Activated CD8-positive, alpha-beta T cell treated with anti-CD3 and anti-CD28 coated beads, Interleukin-2, amount 10 ng/mL, durations not matched to agents 7 days and 5 days (primary cell): ENCODE results near the gene ZNF474. TPM values are rescaled to one million over a fixed set of nuclear protein-coding genes. Genes with fewer than 3 reads are reported as not detected.

ENCODE experiments used
- ATAC-seq: fragments of 150-1000 bp; cut with Tn5 transposase; one replicate; pipeline ENCODE4 v1.10.0; 2021; ENCODE audit warnings: moderate library complexity
- CTCF ChIA-PET: fragments of 350-600 bp; sonication (Branson Sonifier 250); formaldehyde crosslinking; loops from one replicate; lab custom pipeline; 2021; ENCODE audit warnings: antibody characterized with exemption; lab: Charles Lee
- POLR2A ChIA-PET: fragments of 350-600 bp; sonication (Branson Sonifier 250); formaldehyde crosslinking; loops from one replicate; lab custom pipeline; 2021; ENCODE audit warnings: antibody characterized with exemption; lab: Charles Lee
- DNase-seq: peaks from one replicate; pipeline ENCODE4 v3.0.0-alpha.2; 2020
- H3K27ac Mint-ChIP-seq: one replicate; pipeline ENCODE4 v1.8.0; 2021; ENCODE audit warnings: mild to moderate bottlenecking, mixed read lengths
- H3K27me3 Mint-ChIP-seq: one replicate; pipeline ENCODE4 v1.8.0; 2021; ENCODE audit warnings: low read depth, mixed read lengths
- H3K36me3 Mint-ChIP-seq: one replicate; pipeline ENCODE4 v1.8.0; 2021; ENCODE audit warnings: low read depth, mixed read lengths
- H3K4me1 Mint-ChIP-seq: one replicate; pipeline ENCODE4 v1.8.0; 2021; ENCODE audit warnings: low read depth, mixed read lengths
- H3K4me3 Mint-ChIP-seq: one replicate; pipeline ENCODE4 v1.8.0; 2021; ENCODE audit warnings: mild to moderate bottlenecking, mixed read lengths
- H3K9me3 Mint-ChIP-seq: one replicate; pipeline ENCODE4 v1.8.0; 2022; ENCODE audit warnings: mixed read lengths; ENCODE audit not compliant: insufficient read depth
- total RNA-seq, 2 experiments: library from RNA; stranded (reverse); gene quantifications; one replicate each; pipeline ENCODE4 v1.2.3, GENCODE V29; 2021

Gene ZNF474
- total RNA-seq, 2 experiments from 2014 or later, result not detected

GRCh38 chr5:122175852-122176251 lies 46.5 kb downstream of the ZNF474 start:
- H3K27ac Mint-ChIP-seq, result no peak overlapping the region
- H3K27me3 Mint-ChIP-seq, result no peaks in the 10 kb centered on the region

GRCh38 chr5:122177161-122177560 lies 47.8 kb downstream of the ZNF474 start:
- CTCF ChIA-PET, result no interaction called here
- no peaks in the 10 kb centered on the region for H3K27me3 Mint-ChIP-seq

More at GRCh38 chr5:122175852-122176251, 46.5 kb downstream of the ZNF474 start:
- Mint-ChIP-seq H3K4me3 (no peak overlapping the region), H3K4me1 (no peaks in the 10 kb centered on the region), H3K9me3 (no peaks in the 10 kb centered on the region), H3K36me3 (no peaks in the 10 kb centered on the region)
- CTCF ChIA-PET, result interaction anchor here (1.4 kb wide), 1 partner anchor 19 kb away, joined by 3 read pairs; no protein-coding TSS in a partner anchor
- DNase-seq, result no peak
- POLR2A ChIA-PET, result no interaction called here
- no peak for ATAC-seq

GRCh38 chr5:122179701-122180100 lies 50.4 kb downstream of the ZNF474 start:
- Mint-ChIP-seq H3K9me3 (no peaks in the 10 kb centered on the region), H3K4me3 (no peak overlapping the region), H3K36me3 (no peaks in the 10 kb centered on the region), H3K27ac (no peak overlapping the region), H3K27me3 (no peaks in the 10 kb centered on the region), H3K4me1 (no peaks in the 10 kb centered on the region)
- CTCF ChIA-PET, result no interaction called here
- POLR2A ChIA-PET, result no interaction called here
- DNase-seq (no peak), ATAC-seq (no peak)

More at GRCh38 chr5:122177161-122177560, 47.8 kb downstream of the ZNF474 start:
- H3K36me3 Mint-ChIP-seq, result no peaks in the 10 kb centered on the region
- no peak overlapping the region for H3K27ac Mint-ChIP-seq
- no peak for ATAC-seq
- H3K4me3 Mint-ChIP-seq, result no peak overlapping the region
- POLR2A ChIA-PET, result no interaction called here
- no peaks in the 10 kb centered on the region for H3K4me1 Mint-ChIP-seq
- H3K9me3 Mint-ChIP-seq, result no peaks in the 10 kb centered on the region
- DNase-seq, result no peak

GRCh38 chr5:122180146-122180712 lies 50.9 kb downstream of the ZNF474 start:
- H3K4me1 Mint-ChIP-seq, result no peaks in the 10 kb centered on the region
- H3K4me3 Mint-ChIP-seq, result no peak overlapping the region
- no peaks in the 10 kb centered on the region for H3K36me3 Mint-ChIP-seq
- no peaks in the 10 kb centered on the region for H3K9me3 Mint-ChIP-seq
- no peaks in the 10 kb centered on the region for H3K27me3 Mint-ChIP-seq
- POLR2A ChIA-PET, result no interaction called here
- no peak overlapping the region for H3K27ac Mint-ChIP-seq
- DNase-seq (no peak), ATAC-seq (no peak)
- CTCF ChIA-PET, result no interaction called here

- H3K4me1 Mint-ChIP-seq, result no peaks in the 10 kb centered on the region
- H3K9me3 Mint-ChIP-seq, result no peaks in the 10 kb centered on the region
- H3K27me3 Mint-ChIP-seq, result no peaks in the 10 kb centered on the region
- no peak for DNase-seq
- ChIA-PET POLR2A (no interaction called here), CTCF (no interaction called here)
- ATAC-seq, result no peak
- H3K27ac Mint-ChIP-seq, result no peak overlapping the region
- no peaks in the 10 kb centered on the region for H3K36me3 Mint-ChIP-seq
- no peak overlapping the region for H3K4me3 Mint-ChIP-seq
Observed at GRCh38 chr5:122180863-122181548, 51.7 kb downstream of the ZNF474 start.

- no peaks in the 10 kb centered on the region for H3K36me3 Mint-ChIP-seq
- DNase-seq, result no peak
- POLR2A ChIA-PET, result no interaction called here
- CTCF ChIA-PET, result no interaction called here
- no peak for ATAC-seq
- no peaks in the 10 kb centered on the region for H3K9me3 Mint-ChIP-seq
- no peaks in the 10 kb centered on the region for H3K4me1 Mint-ChIP-seq
- no peak overlapping the region for H3K27ac Mint-ChIP-seq
- no peaks in the 10 kb centered on the region for H3K27me3 Mint-ChIP-seq
- H3K4me3 Mint-ChIP-seq, result no peak overlapping the region
Observed at GRCh38 chr5:122181863-122182262, 52.5 kb downstream of the ZNF474 start.

- no peak for DNase-seq
- Mint-ChIP-seq H3K27ac (no peak overlapping the region), H3K36me3 (no peaks in the 10 kb centered on the region), H3K27me3 (no peaks in the 10 kb centered on the region), H3K4me3 (no peak overlapping the region), H3K4me1 (no peaks in the 10 kb centered on the region), H3K9me3 (no peaks in the 10 kb centered on the region)
- no peak for ATAC-seq
- ChIA-PET CTCF (no interaction called here), POLR2A (no interaction called here)
Observed at GRCh38 chr5:122182491-122182921, 53.2 kb downstream of the ZNF474 start.

- CTCF ChIA-PET, result no interaction called here
- no peak for DNase-seq
- POLR2A ChIA-PET, result no interaction called here
- Mint-ChIP-seq H3K4me3 (no peak overlapping the region), H3K27ac (no peak overlapping the region), H3K27me3 (no peaks in the 10 kb centered on the region), H3K4me1 (no peaks in the 10 kb centered on the region), H3K36me3 (no peaks in the 10 kb centered on the region), H3K9me3 (no peaks in the 10 kb centered on the region)
- no peak for ATAC-seq
Observed at GRCh38 chr5:122183098-122183787, 53.9 kb downstream of the ZNF474 start.

GRCh38 chr5:122183788-122184170 lies 54.4 kb downstream of the ZNF474 start:
- no peaks in the 10 kb centered on the region for H3K9me3 Mint-ChIP-seq
- H3K27ac Mint-ChIP-seq, result no peak overlapping the region
- ChIA-PET POLR2A (no interaction called here), CTCF (no interaction called here)
- ATAC-seq (no peak), DNase-seq (no peak)
- H3K27me3 Mint-ChIP-seq, result no peaks in the 10 kb centered on the region
- no peak overlapping the region for H3K4me3 Mint-ChIP-seq
- no peaks in the 10 kb centered on the region for H3K36me3 Mint-ChIP-seq
- no peaks in the 10 kb centered on the region for H3K4me1 Mint-ChIP-seq

GRCh38 chr5:122184676-122185255 lies 55.4 kb downstream of the ZNF474 start:
- Mint-ChIP-seq H3K9me3 (no peaks in the 10 kb centered on the region), H3K4me3 (no peak overlapping the region), H3K36me3 (no peaks in the 10 kb centered on the region), H3K27ac (no peak overlapping the region), H3K27me3 (no peaks in the 10 kb centered on the region), H3K4me1 (no peaks in the 10 kb centered on the region)
- ChIA-PET POLR2A (interaction anchor here (0.7 kb wide), 1 partner anchor 223 kb away, joined by 4 read pairs; the partner anchor contains the start of gene SRFBP1), CTCF (no interaction called here)
- DNase-seq (no peak), ATAC-seq (no peak)

- Mint-ChIP-seq H3K27me3 (no peaks in the 10 kb centered on the region), H3K9me3 (no peaks in the 10 kb centered on the region), H3K4me3 (no peak overlapping the region), H3K36me3 (no peaks in the 10 kb centered on the region), H3K4me1 (no peaks in the 10 kb centered on the region), H3K27ac (no peak overlapping the region)
- ATAC-seq (no peak), DNase-seq (no peak)
- ChIA-PET CTCF (no interaction called here), POLR2A (no interaction called here)
Observed at GRCh38 chr5:122187426-122187825, 58.1 kb downstream of the ZNF474 start.

- CTCF ChIA-PET, result no interaction called here
- Mint-ChIP-seq H3K4me3 (no peak overlapping the region), H3K4me1 (no peaks in the 10 kb centered on the region), H3K27ac (no peak overlapping the region), H3K36me3 (no peaks in the 10 kb centered on the region), H3K27me3 (peaks cover 2% of the 10 kb centered on the region), H3K9me3 (no peaks in the 10 kb centered on the region)
- ATAC-seq (no peak), DNase-seq (no peak)
- POLR2A ChIA-PET, result interaction anchor here (0.6 kb wide), 1 partner anchor 224 kb away, joined by 3 read pairs; no protein-coding TSS in a partner anchor
Observed at GRCh38 chr5:122190156-122190555, 60.8 kb downstream of the ZNF474 start.
